Liver (tissue), 3 donors: ENCODE results near the gene TLE5.

Source experiments
- CTCF ChIP-seq: fragments of 150-350 bp; IDR thresholded peaks from 2 replicates; pipeline ENCODE4 v1.5.1; 2017; ENCODE audit warnings: improper control_type of control experiment, low read depth, low read length; ENCODE audit not compliant: missing input control
- HNF4A ChIP-seq, 2 donors: conservative IDR thresholded peaks; 2 replicates each; pipeline ENCODE4 v1.6.1; 2016; ENCODE audit warnings: antibody characterized with exemption in 2 of 2, mild to moderate bottlenecking in 2 of 2
- HNF4G ChIP-seq: IDR thresholded peaks from 2 replicates; pipeline ENCODE4 v1.6.1; 2016; ENCODE audit warnings: antibody characterized with exemption
- MAX ChIP-seq: IDR thresholded peaks from 2 replicates; pipeline ENCODE4 v1.6.1; 2016; ENCODE audit warnings: antibody characterized with exemption
- REST ChIP-seq: IDR thresholded peaks from 2 replicates; pipeline ENCODE4 v1.6.1; 2016; ENCODE audit warnings: antibody characterized with exemption, mild to moderate bottlenecking
- TAF1 ChIP-seq: conservative IDR thresholded peaks from 2 replicates; pipeline ENCODE4 v1.6.1; 2016; ENCODE audit warnings: antibody characterized with exemption, mild to moderate bottlenecking
- YY1 ChIP-seq: IDR thresholded peaks from 2 replicates; pipeline ENCODE4 v1.6.1; 2016; ENCODE audit warnings: antibody characterized with exemption, mild to moderate bottlenecking
- TF ChIP-seq, protein P1 (sequence below): IDR thresholded peaks from 2 replicates; pipeline ENCODE4 v1.6.1; 2016; ENCODE audit warnings: antibody characterized with exemption
- donor health status: healthy.
- donor health status: healthy.

DNA sequence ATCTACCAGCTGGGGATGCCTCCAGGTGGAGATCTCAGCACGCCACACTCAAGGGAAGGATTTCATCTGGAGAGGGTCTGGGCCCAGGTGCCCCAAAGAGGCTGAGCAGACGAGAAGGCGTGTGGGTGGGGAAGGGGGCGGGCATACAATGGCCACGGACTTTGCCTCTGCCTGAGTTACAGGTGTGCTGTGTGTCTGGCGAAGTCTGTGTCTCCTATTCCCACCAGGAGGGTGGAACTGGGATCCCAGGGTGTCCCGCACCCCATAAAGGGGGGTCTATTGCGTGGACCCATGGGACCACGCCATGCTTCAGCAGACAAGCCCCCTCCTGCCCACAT is 36.8 kb downstream of the TLE5 start:
- TF ChIP-seq HNF4G: no peak
- no peak for TF ChIP-seq CTCF
- no peak for TF ChIP-seq TAF1
- TF ChIP-seq YY1: no peak
- TF ChIP-seq HNF4A (conservative IDR thresholded peaks at IDR 0.05): no peak
- TF ChIP-seq REST: no peak
- no peak for TF ChIP-seq MAX
- TF ChIP-seq, protein P1, sequence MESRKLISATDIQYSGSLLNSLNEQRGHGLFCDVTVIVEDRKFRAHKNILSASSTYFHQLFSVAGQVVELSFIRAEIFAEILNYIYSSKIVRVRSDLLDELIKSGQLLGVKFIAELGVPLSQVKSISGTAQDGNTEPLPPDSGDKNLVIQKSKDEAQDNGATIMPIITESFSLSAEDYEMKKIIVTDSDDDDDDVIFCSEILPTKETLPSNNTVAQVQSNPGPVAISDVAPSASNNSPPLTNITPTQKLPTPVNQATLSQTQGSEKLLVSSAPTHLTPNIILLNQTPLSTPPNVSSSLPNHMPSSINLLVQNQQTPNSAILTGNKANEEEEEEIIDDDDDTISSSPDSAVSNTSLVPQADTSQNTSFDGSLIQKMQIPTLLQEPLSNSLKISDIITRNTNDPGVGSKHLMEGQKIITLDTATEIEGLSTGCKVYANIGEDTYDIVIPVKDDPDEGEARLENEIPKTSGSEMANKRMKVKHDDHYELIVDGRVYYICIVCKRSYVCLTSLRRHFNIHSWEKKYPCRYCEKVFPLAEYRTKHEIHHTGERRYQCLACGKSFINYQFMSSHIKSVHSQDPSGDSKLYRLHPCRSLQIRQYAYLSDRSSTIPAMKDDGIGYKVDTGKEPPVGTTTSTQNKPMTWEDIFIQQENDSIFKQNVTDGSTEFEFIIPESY: no peak
